ENCODE results near the gene IPPK.

Gene IPPK

GRCh38 chr9:92564504-92564903 lies 105.4 kb downstream of the IPPK start (continued):
- TF ChIP-seq ZNF639 (tag by site-specific recombination; IDR thresholded peaks at IDR 0.05) (no peak), ZNF768 (tag by site-specific recombination; IDR thresholded peaks at IDR 0.05) (no peak), MEIS1 (CRISPR knock-in tag; IDR thresholded peaks at IDR 0.05; ENCODE audit: borderline replicate concordance) (no peak), ZBTB8A (tag by site-specific recombination; IDR thresholded peaks at IDR 0.05) (no peak), CTCF (tag by site-specific recombination; IDR thresholded peaks at IDR 0.05) (no peak), BCL11A (tag by site-specific recombination; IDR thresholded peaks at IDR 0.05; ENCODE audit: low read depth) (peak; percentile 18; the same call in 1 of the 2 replicates), BCL6B (tag by site-specific recombination; IDR thresholded peaks at IDR 0.05) (no peak), ZNF544 (tag by site-specific recombination; IDR thresholded peaks at IDR 0.05) (no peak), ATF2 (tag by site-specific recombination; IDR thresholded peaks at IDR 0.05; ENCODE audit: low read depth) (no peak), BCL11B (tag by site-specific recombination; IDR thresholded peaks at IDR 0.05; ENCODE audit: low read depth) (no peak), KLF1 (tag by site-specific recombination; IDR thresholded peaks at IDR 0.05) (no peak), ZSCAN4 (tag by site-specific recombination; IDR thresholded peaks at IDR 0.05) (no peak), PRDM6 (tag by site-specific recombination; IDR thresholded peaks at IDR 0.05) (peak; percentile 67), SCRT2 (tag by site-specific recombination; IDR thresholded peaks at IDR 0.05) (no peak), ZNF645 (tag by site-specific recombination; IDR thresholded peaks at IDR 0.05) (no peak), PRDM4 (tag by site-specific recombination; IDR thresholded peaks at IDR 0.05) (no peak), ZNF555 (tag by site-specific recombination; conservative IDR thresholded peaks at IDR 0.05) (no peak), GLIS2 (tag by site-specific recombination; IDR thresholded peaks at IDR 0.05) (no peak), ZSCAN30 (tag by site-specific recombination; IDR thresholded peaks at IDR 0.05) (no peak), ZNF623 (tag by site-specific recombination; IDR thresholded peaks at IDR 0.05) (no peak), ZNF670 (tag by site-specific recombination; IDR thresholded peaks at IDR 0.05; ENCODE audit: low read depth) (no peak)

Measured in HEK293 (cell line).